ENCODE results near the gene LRIF1.
A peak's percentile ranks its signal among the peaks of the same experiment; 100 is the strongest.
"Not testable (repeated sequence)": the region's sequence is repeated elsewhere in the genome, so short reads cannot be mapped to it uniquely, and the experiment has no call there.

Gene LRIF1

GRCh38 chr1:110963691-110964454, at the start of gene LRIF1:
Gene LRIF1, minus strand, starts transcription at chr1:110963922. Its CDS starts 234 bp downstream, at chr1:110963688.
- DNase-seq, result peak; percentile 100

- no peak for DNase-seq
These were observed 44.3 kb upstream of the LRIF1 start for GRCh38 chr1:111008031-111008430.

- DNase-seq, result no peak
These were observed 42.8 kb upstream of the LRIF1 start for GRCh38 chr1:111006556-111006955.

- not testable (repeated sequence) for DNase-seq
These were observed 35.9 kb upstream of the LRIF1 start for GRCh38 chr1:110999607-111000006.

GRCh38 chr1:110992329-110992728, 28.6 kb upstream of the LRIF1 start:
- not testable (repeated sequence) for DNase-seq

GRCh38 chr1:110991295-110991694, 27.6 kb upstream of the LRIF1 start:
- DNase-seq, result not testable (repeated sequence)

GRCh38 chr1:110990541-110990940, 26.8 kb upstream of the LRIF1 start:
- no peak for DNase-seq

- DNase-seq, result no peak
These were observed 22.7 kb upstream of the LRIF1 start for GRCh38 chr1:110986407-110986891.

GRCh38 chr1:110982320-110982719, 18.6 kb upstream of the LRIF1 start:
- peak; percentile 4 for DNase-seq

GRCh38 chr1:110979154-110979553, 15.4 kb upstream of the LRIF1 start:
- no peak for DNase-seq

- no peak for DNase-seq
These were observed 12.4 kb upstream of the LRIF1 start for GRCh38 chr1:110976089-110976488.

- no peak for DNase-seq
These were observed 11.5 kb upstream of the LRIF1 start for GRCh38 chr1:110975265-110975664.

GRCh38 chr1:110967256-110967655, 3.5 kb upstream of the LRIF1 start:
- no peak for DNase-seq

- DNase-seq, result no peak
These were observed 757 bp upstream of the LRIF1 start for GRCh38 chr1:110964455-110964903.

GRCh38 chr1:110962892-110963690, 631 bp downstream of the LRIF1 start:
- peak; percentile 77 for DNase-seq

- DNase-seq, result no peak
These were observed 1.8 kb downstream of the LRIF1 start for GRCh38 chr1:110961902-110962301.

GRCh38 chr1:110960777-110961420, 2.8 kb downstream of the LRIF1 start:
- no peak for DNase-seq

- no peak for DNase-seq
These were observed 5.9 kb downstream of the LRIF1 start for GRCh38 chr1:110957798-110958197.

GRCh38 chr1:110956586-110956985, 7.1 kb downstream of the LRIF1 start:
- DNase-seq, result no peak

GRCh38 chr1:110953031-110953430, 10.7 kb downstream of the LRIF1 start:
- DNase-seq, result no peak

GRCh38 chr1:110952031-110952430, 11.7 kb downstream of the LRIF1 start:
- no peak for DNase-seq

GRCh38 chr1:110951161-110951560, 12.6 kb downstream of the LRIF1 start:
- DNase-seq, result no peak
